GM18511 (cell line): ENCODE data around the gene TMEM30A.
A peak's percentile ranks its signal among the peaks of the same experiment; 100 is the strongest.

Experiments used
- ATAC-seq: cut with Tn5 transposase; IDR thresholded peaks from one replicate; pipeline ENCODE4 v1.9.1; 2021; ENCODE audit warnings: mild to moderate bottlenecking, moderate library complexity; ENCODE audit not compliant: unreplicated experiment

The TMEM30A gene

GRCh38 chr6:75292555-75292954 lies 8.0 kb upstream of the TMEM30A start:
- ATAC-seq = no peak

GRCh38 chr6:75291744-75292143 lies 7.2 kb upstream of the TMEM30A start:
- ATAC-seq = no peak

- no peak for ATAC-seq
Observed at GRCh38 chr6:75291331-75291730, 6.7 kb upstream of the TMEM30A start.

- ATAC-seq = no peak
Observed at GRCh38 chr6:75290136-75290945, 5.7 kb upstream of the TMEM30A start.

GRCh38 chr6:75288023-75288422 lies 3.4 kb upstream of the TMEM30A start:
- no peak for ATAC-seq

GRCh38 chr6:75287424-75287823 lies 2.8 kb upstream of the TMEM30A start:
- no peak for ATAC-seq

- ATAC-seq = no peak
Observed at GRCh38 chr6:75286955-75287354, 2.4 kb upstream of the TMEM30A start.

GRCh38 chr6:75285283-75285639 lies 669 bp upstream of the TMEM30A start:
- ATAC-seq = peak; percentile 10

- peak; percentile 30 for ATAC-seq
Observed at GRCh38 chr6:75283907-75284631, 523 bp downstream of the TMEM30A start.

- ATAC-seq = no peak
Observed at GRCh38 chr6:75282706-75283105, 1.9 kb downstream of the TMEM30A start.

- no peak for ATAC-seq
Observed at GRCh38 chr6:75281653-75282052, 2.9 kb downstream of the TMEM30A start.

GRCh38 chr6:75280131-75280855 lies 4.3 kb downstream of the TMEM30A start:
- ATAC-seq = no peak

GRCh38 chr6:75279418-75279817 lies 5.2 kb downstream of the TMEM30A start:
- ATAC-seq = no peak

- ATAC-seq = no peak
Observed at GRCh38 chr6:75278474-75279077, 6.0 kb downstream of the TMEM30A start.

- ATAC-seq = no peak
Observed at GRCh38 chr6:75275067-75275466, 9.5 kb downstream of the TMEM30A start.

- ATAC-seq = no peak
Observed at GRCh38 chr6:75273009-75273408, 11.6 kb downstream of the TMEM30A start.

GRCh38 chr6:75272145-75272840 lies 12.3 kb downstream of the TMEM30A start:
- no peak for ATAC-seq

- ATAC-seq = no peak
Observed at GRCh38 chr6:75268988-75269354, 15.6 kb downstream of the TMEM30A start.

GRCh38 chr6:75268121-75268987 lies 16.2 kb downstream of the TMEM30A start:
- no peak for ATAC-seq

- ATAC-seq = no peak
Observed at GRCh38 chr6:75267461-75267860, 17.1 kb downstream of the TMEM30A start.
